HG03066 (cell line): ENCODE data around the gene RNASE8.

Experiments
- ATAC-seq: cut with Tn5 transposase; IDR thresholded peaks from one replicate; pipeline ENCODE4 v1.9.1; 2021; ENCODE audit warnings: low read depth; ENCODE audit not compliant: unreplicated experiment

Gene RNASE8

DNA sequence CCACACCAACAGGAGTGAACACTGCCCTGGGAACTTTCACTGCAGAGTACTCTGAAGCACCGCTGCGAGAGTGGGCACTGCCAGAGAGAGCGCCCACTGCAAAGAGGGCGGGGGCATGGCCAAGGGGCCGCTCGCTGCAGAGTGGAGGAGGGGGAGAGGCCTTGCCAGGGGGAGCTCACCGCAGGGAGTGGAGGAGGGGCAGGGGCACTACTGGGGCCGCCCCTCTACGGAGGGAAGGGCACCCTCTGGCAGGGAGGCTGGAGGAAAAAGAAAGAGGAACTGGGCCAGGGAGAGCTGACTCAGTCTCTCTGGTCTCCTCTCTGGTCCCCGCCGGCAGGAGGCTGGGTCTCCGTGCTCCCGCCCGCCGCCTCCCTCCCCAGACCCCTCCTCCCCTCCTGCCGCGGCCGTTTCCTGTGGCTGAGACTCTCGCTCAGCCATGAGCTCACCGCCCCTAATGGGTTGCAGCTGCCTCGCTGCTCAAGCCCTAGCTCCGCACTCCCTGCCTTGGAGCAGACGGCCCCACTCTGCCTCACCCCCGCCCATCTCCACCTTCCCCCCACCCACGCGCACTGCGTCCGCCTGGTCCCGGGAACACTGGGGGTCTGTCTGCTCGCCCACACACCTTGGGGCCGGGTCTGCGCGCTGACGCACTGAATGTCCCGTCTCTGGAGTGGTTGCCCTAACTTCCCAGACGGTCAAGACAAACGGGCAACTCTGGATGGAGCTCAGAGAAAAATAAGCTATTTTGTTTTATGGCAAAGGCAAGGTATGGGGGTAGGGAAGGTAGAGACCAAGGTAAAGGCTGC, 13.8 kb downstream of the RNASE8 start:
- ATAC-seq, result peak; percentile 64

DNA sequence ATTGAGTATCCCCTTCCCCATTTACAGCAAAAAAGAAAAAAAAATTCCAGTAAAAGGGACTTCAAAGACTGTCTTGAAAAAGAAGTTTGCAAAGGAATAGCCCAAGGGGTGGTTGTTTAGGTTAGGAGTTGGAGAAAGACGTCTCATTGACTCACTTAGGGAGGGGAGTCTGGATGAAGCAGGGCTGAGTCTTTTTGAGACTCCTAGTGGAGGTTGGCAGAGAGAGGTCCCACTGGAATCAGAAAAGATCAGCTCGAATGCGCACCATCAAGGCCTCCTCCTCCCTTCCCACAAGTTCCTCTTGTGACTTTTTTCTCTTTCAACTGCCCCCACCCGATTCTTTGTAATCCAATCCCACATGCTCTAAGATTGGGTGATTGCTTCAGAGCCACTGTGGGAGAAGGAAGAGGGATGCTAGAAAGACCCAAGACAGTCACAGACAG, 14.4 kb downstream of the RNASE8 start:
- ATAC-seq, result no peak

DNA sequence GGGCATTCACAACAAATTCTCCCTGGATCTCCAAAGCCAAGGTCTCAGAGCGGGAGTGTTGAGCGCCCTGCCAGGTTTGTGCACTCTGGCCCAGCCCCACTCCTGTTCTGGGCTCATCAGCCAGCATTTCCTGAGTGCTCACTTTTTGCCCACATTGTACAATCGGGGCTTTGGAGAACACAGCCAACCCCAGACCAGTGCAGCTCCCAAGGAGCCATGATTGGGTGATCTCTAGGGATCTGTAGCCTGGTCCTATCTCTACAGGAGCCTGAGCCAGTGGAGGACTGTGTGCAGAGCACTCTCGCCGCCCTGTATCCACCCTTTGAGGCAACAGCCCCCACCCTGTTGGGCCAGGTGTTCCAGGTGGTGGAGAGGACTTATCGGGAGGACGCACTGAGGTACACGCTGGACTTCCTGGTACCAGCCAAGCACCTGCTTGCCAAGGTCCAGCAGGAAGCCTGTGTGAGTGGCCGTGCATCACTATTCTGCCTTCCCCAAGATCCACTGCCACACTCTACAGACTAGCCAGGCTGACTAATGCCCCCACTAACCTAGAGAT, 15.2 kb downstream of the RNASE8 start:
- ATAC-seq, result no peak

- ATAC-seq, result no peak
Measured at GRCh38 chr14:21073921-21074320, 16.3 kb downstream of the RNASE8 start.

- no peak for ATAC-seq
Measured at GRCh38 chr14:21074398-21075272, 17.0 kb downstream of the RNASE8 start.

DNA sequence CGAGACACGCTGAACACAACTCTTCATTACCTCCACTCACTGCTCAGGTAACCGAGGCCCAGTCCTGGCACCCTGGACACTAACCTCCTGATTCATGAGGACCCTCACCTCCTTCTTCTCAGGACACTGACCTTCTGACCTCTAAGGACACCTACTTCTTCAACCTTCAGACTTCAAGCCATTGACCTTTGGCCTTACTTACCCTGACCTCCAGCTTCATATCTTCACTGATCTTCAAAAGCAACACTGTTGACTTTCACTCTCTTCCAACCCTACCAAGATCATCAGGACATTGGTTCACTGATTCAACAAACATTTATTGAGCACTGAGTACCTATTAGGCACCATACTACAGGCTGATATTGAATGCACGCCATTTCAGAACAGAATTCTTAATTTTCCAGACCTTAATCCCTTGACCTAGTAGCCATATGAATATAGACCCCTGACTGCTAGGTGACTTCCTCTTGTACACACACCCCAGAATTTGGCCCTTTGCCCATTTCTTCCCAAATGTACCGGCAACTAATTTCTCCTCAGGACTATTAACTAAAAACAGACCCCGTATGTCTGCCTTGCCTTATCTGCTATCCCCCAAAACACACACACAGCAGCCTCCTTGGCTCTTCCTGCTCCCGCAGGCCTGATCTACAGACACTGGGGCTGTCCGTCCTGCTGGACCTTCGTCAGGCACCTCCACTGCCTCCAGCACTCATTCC, 18.3 kb downstream of the RNASE8 start:
- no peak for ATAC-seq

DNA sequence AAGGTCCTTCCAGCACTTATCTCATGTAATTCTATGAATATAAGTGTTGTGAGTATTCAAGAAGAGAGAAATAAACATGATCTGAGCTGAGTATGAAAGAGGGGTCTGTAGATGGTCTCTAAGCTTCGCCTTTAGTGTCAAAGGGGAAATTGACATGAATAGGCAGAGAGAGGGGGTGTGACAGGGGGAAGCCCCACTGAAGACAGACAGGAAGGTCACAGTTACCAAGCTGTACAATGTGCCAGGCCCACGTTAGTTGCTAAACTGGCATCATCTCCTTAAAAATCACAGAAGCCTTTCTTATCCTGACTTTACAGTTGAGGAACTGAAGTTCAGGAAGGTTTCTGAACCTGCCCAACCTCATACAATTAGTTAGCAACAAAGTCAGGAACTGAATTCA, 20.1 kb downstream of the RNASE8 start:
- ATAC-seq, result no peak

- no peak for ATAC-seq
Measured at GRCh38 chr14:21078287-21078686, 20.7 kb downstream of the RNASE8 start.

- ATAC-seq, result no peak
Measured at GRCh38 chr14:21078726-21079125, 21.1 kb downstream of the RNASE8 start.

- no peak for ATAC-seq
Measured at GRCh38 chr14:21081521-21082142, 24.0 kb downstream of the RNASE8 start.

GRCh38 chr14:21083565-21084325, 26.1 kb downstream of the RNASE8 start:
- ATAC-seq, result no peak

GRCh38 chr14:21084396-21084795, 26.8 kb downstream of the RNASE8 start:
- ATAC-seq, result no peak

- ATAC-seq, result no peak
Measured at GRCh38 chr14:21084998-21085853, 27.6 kb downstream of the RNASE8 start.

- no peak for ATAC-seq
Measured at GRCh38 chr14:21086908-21087293, 29.3 kb downstream of the RNASE8 start.

DNA sequence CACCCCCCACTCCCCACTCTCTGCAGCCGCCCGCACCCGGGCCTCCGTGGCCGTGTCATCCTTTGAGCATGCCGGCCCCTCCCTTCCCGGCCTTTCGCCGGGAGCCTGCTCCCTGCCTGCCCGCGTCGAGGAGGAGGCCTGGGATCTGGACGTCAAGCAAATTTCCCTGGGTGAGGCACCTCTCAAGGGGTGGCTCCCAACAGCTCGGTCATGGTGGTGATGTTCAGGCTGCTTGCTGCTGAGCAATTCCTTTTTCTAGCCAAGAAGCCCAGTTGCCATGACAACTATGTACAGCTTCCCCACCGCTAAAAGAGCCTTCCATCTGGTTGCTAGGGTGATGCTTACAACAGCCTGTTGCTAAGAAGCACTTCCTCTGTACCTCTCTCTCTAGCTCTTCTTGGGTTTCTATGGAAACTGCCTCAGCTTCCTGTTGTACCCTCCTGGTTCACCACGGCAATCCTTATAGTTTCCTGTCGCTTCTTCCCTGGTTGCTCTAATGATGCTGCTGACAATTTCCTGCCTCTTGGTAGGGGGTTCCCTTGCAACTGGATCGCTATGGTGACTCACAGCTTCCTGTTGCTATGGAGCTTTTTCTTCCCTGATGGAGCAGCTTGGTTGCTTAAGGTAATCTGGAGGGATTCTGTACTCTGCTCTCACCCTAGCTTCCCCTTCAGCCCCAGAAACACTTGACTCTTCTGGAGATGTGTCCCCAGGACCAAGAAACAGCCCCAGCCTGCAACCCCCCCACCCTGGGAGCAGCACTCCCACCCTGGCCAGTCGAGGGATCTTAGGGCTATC, 29.9 kb downstream of the RNASE8 start:
- ATAC-seq, result no peak

DNA sequence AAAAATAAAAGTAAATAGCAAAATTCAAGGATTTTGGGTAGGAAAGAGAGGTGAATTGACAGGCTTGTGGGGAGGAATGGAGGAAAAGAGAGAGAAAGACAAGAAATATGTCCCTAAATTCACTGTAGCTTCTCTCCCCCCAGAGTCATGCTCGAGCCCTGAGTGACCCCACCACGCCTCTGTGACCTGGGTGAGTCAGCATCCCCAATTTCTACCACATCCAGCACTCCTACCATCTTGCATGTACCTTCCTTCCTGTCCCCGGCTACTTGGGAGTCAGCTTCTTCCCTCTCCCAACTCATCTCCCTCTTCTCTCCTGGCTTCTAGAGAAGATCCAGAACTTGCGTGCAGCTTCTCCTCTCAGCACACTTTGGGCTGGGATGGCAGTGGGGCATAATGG, 31.1 kb downstream of the RNASE8 start:
- no peak for ATAC-seq

DNA sequence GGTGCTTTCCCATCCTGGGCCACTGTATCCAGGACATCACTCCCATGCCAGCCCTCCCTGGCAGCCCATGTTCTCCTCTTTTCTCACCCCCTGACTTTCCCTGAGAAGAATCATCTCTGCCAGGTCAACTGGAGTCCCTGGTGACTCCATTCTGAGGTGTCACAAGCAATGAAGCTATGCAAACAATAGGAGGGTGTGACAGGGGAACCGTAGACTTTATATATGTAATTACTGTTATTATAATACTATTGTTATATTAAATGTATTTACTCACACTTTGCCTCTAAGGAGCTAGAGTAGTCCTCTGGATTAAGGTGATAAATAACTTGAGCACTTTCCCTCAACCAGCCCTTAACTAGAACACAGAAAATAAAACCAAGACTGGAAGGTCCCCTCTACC, 31.6 kb downstream of the RNASE8 start:
- no peak for ATAC-seq

GRCh38 chr14:21089877-21090193, 32.2 kb downstream of the RNASE8 start:
- ATAC-seq, result no peak
